ENCODE data around the gene APOBEC4. TPM values are rescaled to one million over a fixed set of nuclear protein-coding genes. Genes with fewer than 3 reads are reported as not detected.

APOBEC4 gene
- polyA plus RNA-seq, 12 donors: not detected

DNA sequence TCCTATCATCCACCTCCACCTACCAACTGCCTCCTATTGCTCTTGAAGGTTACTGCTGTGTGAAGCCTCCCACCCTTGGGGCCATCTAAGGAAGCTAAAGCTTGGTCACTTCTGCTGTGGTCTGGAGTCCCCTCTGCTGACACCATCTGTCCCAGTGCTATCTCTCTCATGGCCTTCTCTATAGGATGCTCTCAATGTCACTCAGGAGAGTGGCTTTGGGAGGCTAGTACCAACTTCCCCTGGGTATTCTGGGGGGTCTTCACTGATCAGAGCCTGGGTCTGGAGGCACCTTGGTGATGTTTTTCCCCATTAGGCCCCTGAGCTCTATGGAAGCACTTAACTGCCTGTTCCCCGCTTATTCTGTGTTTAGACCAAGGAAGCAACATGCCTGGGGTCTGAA, 50.6 kb downstream of the APOBEC4 start:
- no peak for DNase-seq

DNA sequence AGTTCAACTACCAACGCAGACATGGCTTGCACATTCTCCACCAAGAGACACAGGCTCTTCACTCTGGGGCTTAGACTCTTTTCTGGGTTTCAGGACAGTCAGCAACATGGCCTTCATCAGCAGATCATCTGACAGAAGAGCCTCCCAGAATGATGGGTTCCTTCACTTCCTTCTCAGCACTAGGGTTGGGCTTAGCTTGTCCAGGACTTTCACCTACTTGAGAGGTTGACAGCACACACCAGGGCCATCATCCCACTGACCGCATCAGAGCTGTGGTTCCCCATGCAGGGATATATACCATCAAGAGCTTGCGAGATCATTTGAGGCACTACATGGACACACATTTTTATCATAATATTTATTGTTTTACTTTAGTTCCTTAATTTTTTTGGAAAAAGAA, 52.5 kb downstream of the APOBEC4 start:
- no peak for DNase-seq

DNA sequence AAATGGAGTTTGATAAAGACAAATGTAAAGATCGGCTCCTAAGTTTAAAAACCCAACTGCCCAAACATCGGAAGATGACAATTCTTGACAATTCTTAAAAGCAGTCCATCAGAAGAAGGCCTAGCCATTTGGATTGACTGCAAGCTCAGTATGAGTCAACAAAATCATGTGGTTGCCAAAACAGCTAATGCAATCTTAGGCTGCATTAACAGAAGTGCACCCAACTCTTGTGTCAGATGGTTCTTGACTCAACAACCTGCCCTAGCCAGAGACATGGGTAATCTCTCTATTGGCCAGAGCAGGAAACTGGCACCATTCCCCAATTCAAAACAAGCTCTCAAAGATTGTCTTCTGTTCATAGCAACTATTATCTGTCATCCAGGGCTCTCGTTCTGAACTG, 53.0 kb downstream of the APOBEC4 start:
- no peak for DNase-seq

DNA sequence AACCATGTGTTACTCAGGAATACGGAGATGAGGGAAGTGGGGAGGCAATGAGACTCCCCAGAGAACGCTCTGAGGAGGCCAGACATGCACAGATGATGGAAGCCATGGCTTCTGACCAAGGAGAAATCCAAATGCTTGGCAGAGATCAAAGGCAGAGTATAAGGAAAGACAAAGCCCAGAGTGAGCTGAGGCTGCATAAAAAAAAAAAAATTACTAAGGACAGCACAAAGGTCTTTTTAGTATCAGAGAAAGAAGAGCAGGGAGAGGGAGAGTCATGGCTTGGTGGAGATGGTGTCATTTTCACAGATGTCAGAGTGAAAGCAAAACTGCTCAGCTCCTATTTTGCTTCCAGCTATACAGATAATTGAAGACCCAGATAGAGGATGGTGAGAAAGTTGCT, 54.7 kb downstream of the APOBEC4 start:
- DNase-seq: no peak

DNA sequence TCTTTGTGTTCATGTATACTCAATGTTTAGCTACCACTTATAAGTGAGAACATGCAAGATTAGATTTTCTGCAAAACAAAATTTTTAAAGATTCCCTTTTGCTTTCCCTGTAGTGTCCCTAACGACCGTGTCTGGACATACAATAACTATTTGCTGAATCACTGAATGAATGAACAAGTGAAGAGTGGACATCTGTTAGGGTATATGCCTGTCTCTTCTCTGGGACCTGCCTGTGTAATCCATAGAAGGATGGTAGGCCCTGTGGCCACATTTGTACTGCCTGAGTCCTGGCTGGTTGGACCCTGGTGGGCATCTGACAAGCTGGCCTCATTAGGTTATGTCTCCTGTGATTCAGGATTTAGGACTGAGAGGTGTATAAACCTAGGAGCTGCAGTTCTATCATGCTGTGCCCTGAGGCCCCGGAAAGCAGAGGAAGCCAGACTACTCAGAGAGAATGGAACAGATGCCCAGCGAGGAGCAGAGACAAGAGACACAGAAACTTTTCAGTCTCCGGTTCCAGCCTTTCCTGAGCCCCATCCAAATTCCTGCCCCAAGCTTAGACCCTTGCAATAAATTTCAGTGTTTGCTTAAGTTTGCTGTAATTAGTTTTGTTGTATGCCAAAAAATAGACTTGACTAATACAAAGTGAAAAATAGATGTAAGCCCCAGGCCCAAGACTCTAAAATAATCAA, 55.3 kb downstream of the APOBEC4 start:
- DNase-seq: no peak

DNA sequence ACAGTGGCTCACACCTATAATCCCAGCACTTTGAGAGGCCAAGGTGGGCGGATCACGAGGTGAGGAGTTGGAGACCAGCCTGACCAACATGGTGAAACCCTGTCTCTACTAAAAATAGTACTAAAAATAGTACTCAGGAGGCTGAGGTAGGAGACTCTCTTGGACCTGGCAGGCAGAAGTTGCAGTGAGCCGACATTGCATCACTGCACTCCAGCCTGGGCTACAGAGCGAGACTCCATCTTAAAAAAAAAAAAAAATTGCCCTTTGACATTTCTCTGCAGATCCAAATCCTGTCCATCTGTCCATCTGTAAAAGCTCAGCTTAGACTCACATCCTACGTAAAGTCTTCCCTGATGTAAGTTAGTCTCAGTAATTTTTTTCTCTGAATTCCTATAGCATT, 56.6 kb downstream of the APOBEC4 start:
- DNase-seq: no peak

Other genes starting within 250 kb of the APOBEC4 start
- gene NMNAT2, start 234.9 kb downstream of the APOBEC4 start, polyA plus RNA-seq (ENCODE audit: insufficient read length in 12 of 12): 1 to 10 TPM in 9 of 12 donors, under 1 TPM in 1, not detected in 2; 0.76 to 2.1 (median 1.6) TPM
- 10 to 100 TPM in 11 of 12 donors, not detected in 1; 29.6 to 51.9 (median 37.2) TPM for gene SMG7, start 180.8 kb downstream of the APOBEC4 start, polyA plus RNA-seq (ENCODE audit: insufficient read length in 12 of 12)
- 10 to 100 TPM in 2 of 12 donors, 1 to 10 TPM in 9, not detected in 1; 3.6 to 18.3 (median 4.7) TPM for gene NCF2, start 62.9 kb downstream of the APOBEC4 start, polyA plus RNA-seq (ENCODE audit: insufficient read length in 12 of 12)
- gene ARPC5, start 17.5 kb downstream of the APOBEC4 start, polyA plus RNA-seq (ENCODE audit: insufficient read length in 12 of 12): 100 to 1,000 TPM in 3 of 12 donors, 10 to 100 TPM in 8, not detected in 1; 73.7 to 139 (median 93.4) TPM
- 10 to 100 TPM in 11 of 12 donors, not detected in 1; 22.3 to 41.5 (median 28.6) TPM for gene RGL1, start 151.8 kb upstream of the APOBEC4 start, polyA plus RNA-seq (ENCODE audit: insufficient read length in 12 of 12)